ENCODE data around the gene HDAC4. TPM values are rescaled to one million over a fixed set of nuclear protein-coding genes. Genes with fewer than 3 reads are reported as not detected.

The HDAC4 gene
- total and polyA plus RNA-seq, 2 of the 8 experiments (the other 6 are each of a cell fraction or from before 2014, with no cell fraction given): 15.4 to 31.5 TPM

- peaks cover 6% of the 10 kb centered on the region in 4 experiments; a peak in 4 of 8 replicates for H3K36me3 ChIP-seq (ENCODE audit: control insufficient read depth in 2 of 4, insufficient read depth in 4 of 4, low read length in 3 of 4)
These were observed 326.9 kb downstream of the HDAC4 start for GRCh38 chr2:239073745-239074530.

More at GRCh38 chr2:239073745-239074530, 326.9 kb downstream of the HDAC4 start:
- Histone ChIP-seq H3K79me2 (ENCODE audit: control insufficient read depth in 1 of 2, insufficient read depth in 2 of 2, low read length in 2 of 2) (no peaks in the 10 kb centered on the region), H2BK12ac (ENCODE audit: low read depth, low read length) (no peak overlapping the region), H2BK120ac (replicated peaks; ENCODE audit: low read depth, low read length) (no peak overlapping the region), H2BK5ac (ENCODE audit: low read depth, low read length) (no peak overlapping the region), H3K4me3 (ENCODE audit: extremely low read depth in 1 of 4, insufficient read depth in 2 of 4, low read depth in 3 of 4, low read length in 4 of 4) (no peak overlapping the region), H3K4me2 (ENCODE audit: insufficient read depth in 1 of 2, low read depth in 2 of 2, low read length in 2 of 2) (no peak overlapping the region), H3K14ac (ENCODE audit: insufficient read length) (no peak overlapping the region), H3K4ac (replicated peaks; ENCODE audit: insufficient read length, low read depth, low read length) (no peak overlapping the region), H4K5ac (ENCODE audit: insufficient read length, low read depth, low read length) (no peak overlapping the region), H2BK15ac (ENCODE audit: low read length) (no peak overlapping the region), H3K23me2 (ENCODE audit: low read depth, low read length) (no peaks in the 10 kb centered on the region), H2AFZ (ENCODE audit: low read length) (no peak overlapping the region), H3K27me3 (replicated peaks in 1 of 4; ENCODE audit: control insufficient read depth in 3 of 4, extremely low read depth in 1 of 4, insufficient read depth in 3 of 4, low read length in 3 of 4) (no peaks in the 10 kb centered on the region), H4K8ac (ENCODE audit: extremely low read depth, insufficient read depth, low read length) (no peak overlapping the region), H3K27ac (ENCODE audit: low read depth, low read length) (no peak overlapping the region), H3K18ac (ENCODE audit: extremely low read depth, low read length) (no peak overlapping the region), H2AK5ac (ENCODE audit: low read depth, low read length) (no peak overlapping the region), H3K23ac (ENCODE audit: insufficient read length) (no peak overlapping the region), H4K91ac (replicated peaks; ENCODE audit: insufficient read length, low read length) (no peak overlapping the region), H3K9ac (replicated peaks in 1 of 4; ENCODE audit: extremely low read depth in 1 of 4, low read depth in 3 of 4, low read length in 3 of 4) (no peak overlapping the region), H3K4me1 (replicated peaks in 1 of 4; ENCODE audit: control insufficient read depth in 3 of 4, insufficient read depth in 4 of 4, low read length in 3 of 4) (no peaks in the 10 kb centered on the region), H2BK20ac (ENCODE audit: low read length) (no peak overlapping the region), H3K9me3 (ENCODE audit: insufficient read depth in 2 of 2, low read depth in 1 of 2, low read length in 1 of 2) (no peaks in the 10 kb centered on the region; a peak in 1 of 4 replicates), H3K56ac (replicated peaks; ENCODE audit: insufficient read length, low read depth, low read length) (no peak overlapping the region), H4K20me1 (replicated peaks in 1 of 2; ENCODE audit: control insufficient read depth in 1 of 2, insufficient read depth in 2 of 2, low read length in 2 of 2) (peaks cover 0 to 3% of the 10 kb centered on the region in 2 experiments), H3K79me1 (ENCODE audit: low read depth, low read length) (no peaks in the 10 kb centered on the region)
- no peak for TF ChIP-seq RXRA (IDR thresholded peaks at IDR 0.05; ENCODE audit: insufficient read depth, low read depth, low read length)
- no peak for TF ChIP-seq MAX (IDR thresholded peaks at IDR 0.05)
- TF ChIP-seq HDAC6 (IDR thresholded peaks at IDR 0.05; ENCODE audit: low read depth, low read length): no peak
- WGBS, 2 experiments (ENCODE audit: extremely low coverage in 1 of 2, insufficient coverage in 1 of 2, insufficient read length in 1 of 2, insufficient replicate concordance in 2 of 2, low coverage in 1 of 2, low lambda C conversion rate in 2 of 2, missing lambda C conversion rate in 1 of 2): 97% methylated on average over 14 of the region's 18 CpGs; no CpG with 5 or more reads in 1 of the 2 experiments
- ChIA-PET POLR2A (ENCODE audit: partially characterized antibody) (no interaction called here), CTCF (ENCODE audit: partially characterized antibody) (no interaction called here)
- FAIRE-seq (no peak), DNase-seq (ENCODE audit: low read depth in 1 of 2, low spot score in 2 of 2) (no peak)

Measured in H1 (cell line).